B cell (primary cell): ENCODE results near the gene RASSF4. TPM values are rescaled to one million over a fixed set of nuclear protein-coding genes. Genes with fewer than 3 reads are reported as not detected.

Source experiments
- ATAC-seq: fragments of 200-7000 bp; cut with Tn5 transposase; one replicate; pipeline ENCODE4 v1.10.0; 2021; ENCODE audit warnings: low read depth, mild to moderate bottlenecking, moderate number of reproducible peaks, moderate library complexity
- CTCF ChIA-PET: fragments of 350-600 bp; sonication (Branson Sonifier 250); formaldehyde crosslinking; loops from one replicate; lab custom pipeline; 2021; ENCODE audit warnings: antibody characterized with exemption, inconsistent platforms; lab: Charles Lee
- POLR2A ChIA-PET: fragments of 350-600 bp; sonication (Branson Sonifier 250); formaldehyde crosslinking; loops from one replicate; lab custom pipeline; 2021; ENCODE audit warnings: antibody characterized with exemption; lab: Charles Lee
- DNase-seq: peaks from one replicate; pipeline ENCODE4 v3.0.0; 2013
- H2AFZ ChIP-seq: 2 replicates; pipeline ENCODE4 v1.6.1; 2012; ENCODE audit warnings: mild to moderate bottlenecking, low read depth, low read length; ENCODE audit not compliant: insufficient read depth, poor library complexity, severe bottlenecking
- H3K27ac ChIP-seq, 2 donors: 1 replicate in 1 of 2; 2 replicates in 1 of 2; pipeline ENCODE4 v1.5.1; 2012 to 2013; ENCODE audit warnings: low read length in 2 of 2, mild to moderate bottlenecking in 2 of 2, moderate library complexity in 1 of 2
- H3K27me3 ChIP-seq, 4 experiments: fragments of 200-600 bp in 1 of 4; sonication (generic) in 1 of 4; replicated peaks in 1 of 4; 1 replicate in 2 of 4; 2 replicates in 2 of 4; pipeline versions ENCODE4 v1.6.1 to v1.7.0; 2013 to 2016; ENCODE audit warnings: low read length in 3 of 4, mild to moderate bottlenecking in 2 of 4, mixed read lengths in 1 of 4, moderate library complexity in 1 of 4; ENCODE audit not compliant: insufficient read depth in 4 of 4, control insufficient read depth in 3 of 4; ENCODE audit errors: control extremely low read depth in 1 of 4
- H3K36me3 ChIP-seq, 2 experiments: replicated peaks in 1 of 2; 1 replicate in 1 of 2; 2 replicates in 1 of 2; pipeline versions ENCODE4 v1.6.1 to v1.7.1; 2013; ENCODE audit warnings: low read length in 1 of 2; ENCODE audit not compliant: insufficient read depth in 2 of 2, control insufficient read depth in 1 of 2; ENCODE audit errors: control extremely low read depth in 1 of 2, extremely low read depth in 1 of 2
- H3K4me1 ChIP-seq, 2 donors: fragments of 200-600 bp in 1 of 2; sonication (generic) in 1 of 2; 1 replicate in 1 of 2; 2 replicates in 1 of 2; pipeline versions ENCODE4 v1.5.1 to v1.6.1; 2013 to 2017; ENCODE audit warnings: low read length in 2 of 2; ENCODE audit not compliant: control insufficient read depth in 2 of 2, insufficient read depth in 2 of 2
- H3K4me2 ChIP-seq: replicated peaks from 2 replicates; pipeline ENCODE3; 2012; ENCODE audit warnings: mild to moderate bottlenecking, low read depth, low read length; ENCODE audit not compliant: poor library complexity, severe bottlenecking
- H3K4me3 ChIP-seq, 5 experiments: fragments of 200-600 bp in 1 of 5; sonication (generic) in 1 of 5; 1 replicate in 3 of 5; 2 replicates in 2 of 5; pipeline versions ENCODE4 v1.5.1 to v1.7.0; 2011 to 2016; ENCODE audit warnings: low read length in 4 of 5, mild to moderate bottlenecking in 4 of 5, low read depth in 2 of 5, control low read depth in 1 of 5, moderate library complexity in 1 of 5; ENCODE audit not compliant: insufficient read depth in 1 of 5; ENCODE audit errors: control extremely low read depth in 1 of 5, extremely low read depth in 1 of 5
- H3K79me2 ChIP-seq: fragments of 200-600 bp; sonication (generic); one replicate; pipeline ENCODE4 v1.6.0; 2016; ENCODE audit warnings: low read length; ENCODE audit not compliant: control insufficient read depth, insufficient read depth
- H3K9ac ChIP-seq: fragments of 200-600 bp; sonication (generic); 2 replicates; pipeline ENCODE4 v1.6.1; 2017; ENCODE audit warnings: mild to moderate bottlenecking, low read length, moderate library complexity
- H3K9me3 ChIP-seq, 3 donors: one replicate each; pipeline versions ENCODE4 v1.6.1 to v1.7.1; 2013; ENCODE audit warnings: low read length in 2 of 3; ENCODE audit not compliant: control insufficient read depth in 2 of 3, insufficient read depth in 1 of 3; ENCODE audit errors: control extremely low read depth in 1 of 3
- H4K20me1 ChIP-seq: 2 replicates; pipeline ENCODE4 v1.6.0; 2012; ENCODE audit warnings: mild to moderate bottlenecking, low read length; ENCODE audit not compliant: insufficient read depth, control insufficient read depth, poor library complexity, severe bottlenecking
- H3K27ac Mint-ChIP-seq: one replicate; pipeline ENCODE4 v1.8.0; 2021; ENCODE audit warnings: mixed read lengths
- H3K27me3 Mint-ChIP-seq: one replicate; pipeline ENCODE4 v1.8.0; 2021; ENCODE audit warnings: mixed read lengths
- H3K4me1 Mint-ChIP-seq: one replicate; pipeline ENCODE4 v1.8.0; 2021; ENCODE audit warnings: mixed read lengths
- H3K4me3 Mint-ChIP-seq: one replicate; pipeline ENCODE4 v1.8.0; 2021; ENCODE audit warnings: mixed read lengths
- H3K9me3 Mint-ChIP-seq: one replicate; pipeline ENCODE4 v1.8.0; 2022; ENCODE audit warnings: mixed read lengths; ENCODE audit not compliant: insufficient read depth
- CTCF ChIP-seq: fragments of 200-600 bp; IDR thresholded peaks from one replicate; pipeline ENCODE4 v1.8.0; 2022; ENCODE audit warnings: antibody characterized with exemption, mild to moderate bottlenecking
- EZH2 ChIP-seq: IDR thresholded peaks from 2 replicates; pipeline ENCODE4 v1.6.1; 2012; ENCODE audit warnings: borderline replicate concordance, low read depth, mild to moderate bottlenecking, moderate library complexity, low read length; ENCODE audit not compliant: insufficient read depth, poor library complexity, severe bottlenecking
- intact Hi-C: fragments of 100-400 bp; cut with micrococcal nuclease; formaldehyde crosslinking; loops from one replicate; pipeline ENCODE4 v1.10.0; 2022
- polyA plus RNA-seq: library from polyadenylated mRNA; depleted of rRNA; stranded (reverse); fragments of >200 nt; gene quantifications from 2 replicates; pipeline ENCODE4 v1.2.3, GENCODE V29; 2012
- total RNA-seq, 2 donors: library from RNA; stranded (reverse); fragments of 120-200 nt in 1 of 2; gene quantifications; 1 replicate in 1 of 2; 2 replicates in 1 of 2; pipeline versions ENCODE4 v1.2.3 to v1.2.4, GENCODE V29; 2013 to 2022

The RASSF4 gene
- total and polyA plus RNA-seq, 2 donors (not counting 1 experiment from before 2014, with no cell fraction given), result 1.9 to 2.6 TPM

- POLR2A ChIA-PET, result no interaction called here
- peaks cover 28% of the 10 kb centered on the region for H3K27me3 Mint-ChIP-seq
- ATAC-seq, result no peak
These were observed 74.7 kb downstream of the RASSF4 start for GRCh38 chr10:45034301-45034700.

GRCh38 chr10:45035673-45036072, 76.1 kb downstream of the RASSF4 start:
- H3K27me3 Mint-ChIP-seq, result peaks cover 28% of the 10 kb centered on the region
- peaks cover 0 to 5% (median 2%) of the 10 kb centered on the region in 4 experiments for H3K27me3 ChIP-seq
- peaks cover 3% of the 10 kb centered on the region for H3K9me3 Mint-ChIP-seq
- H3K36me3 ChIP-seq, result no peaks in the 10 kb centered on the region
- no peak overlapping the region for H2AFZ ChIP-seq
- POLR2A ChIA-PET, result no interaction called here
- H4K20me1 ChIP-seq, result no peaks in the 10 kb centered on the region
- H3K79me2 ChIP-seq, result no peaks in the 10 kb centered on the region
- H3K4me3 ChIP-seq, result no peak overlapping the region
- no peaks in the 10 kb centered on the region for H3K4me1 Mint-ChIP-seq
- no peak overlapping the region for H3K27ac ChIP-seq
- no peak overlapping the region for H3K4me3 Mint-ChIP-seq
- intact Hi-C loops, result no loop called here
- H3K9me3 ChIP-seq, result peaks cover 0 to 6% (median 5%) of the 10 kb centered on the region in 3 donors
- H3K27ac Mint-ChIP-seq, result no peak overlapping the region
- ATAC-seq (no peak), DNase-seq (no peak)
- no peak overlapping the region for H3K4me2 ChIP-seq
- CTCF ChIA-PET, result no interaction called here
- H3K9ac ChIP-seq, result no peak overlapping the region
- TF ChIP-seq CTCF (no peak), EZH2 (no peak)
- no peaks in the 10 kb centered on the region for H3K4me1 ChIP-seq

More at GRCh38 chr10:45034301-45034700, 74.7 kb downstream of the RASSF4 start:
- H2AFZ ChIP-seq, result no peak overlapping the region
- H3K9ac ChIP-seq, result no peak overlapping the region
- CTCF ChIA-PET, result interaction anchor here (0.5 kb wide), 1 partner anchor 215 kb away, joined by 4 read pairs; no protein-coding TSS in a partner anchor
- peaks cover 0 to 5% (median 2%) of the 10 kb centered on the region in 4 experiments for H3K27me3 ChIP-seq
- TF ChIP-seq EZH2 (no peak), CTCF (no peak)
- no peaks in the 10 kb centered on the region for H4K20me1 ChIP-seq
- no peak overlapping the region for H3K4me2 ChIP-seq
- intact Hi-C loops, result no loop called here
- H3K9me3 Mint-ChIP-seq, result peaks cover 6% of the 10 kb centered on the region
- H3K4me1 ChIP-seq, result no peaks in the 10 kb centered on the region
- no peaks in the 10 kb centered on the region for H3K36me3 ChIP-seq
- H3K4me3 ChIP-seq, result no peak overlapping the region
- no peak overlapping the region for H3K27ac ChIP-seq
- H3K79me2 ChIP-seq, result no peaks in the 10 kb centered on the region
- H3K4me1 Mint-ChIP-seq, result no peaks in the 10 kb centered on the region
- H3K9me3 ChIP-seq, result peaks cover 1 to 10% (median 6%) of the 10 kb centered on the region in 3 donors
- no peak overlapping the region for H3K4me3 Mint-ChIP-seq
- H3K27ac Mint-ChIP-seq, result no peak overlapping the region
- DNase-seq, result no peak
